PC-9 (cell line): ENCODE results near the gene ROR2.

Experiments
- EZH2 ChIP-seq: fragments of 200-600 bp; sonication (generic); IDR thresholded peaks from 2 replicates; pipeline ENCODE4 v1.8.0; 2017; ENCODE audit warnings: antibody characterized with exemption, low read depth
- TF ChIP-seq, protein P1 (sequence below): fragments of 200-600 bp; sonication (generic); conservative IDR thresholded peaks from 2 replicates; pipeline ENCODE4 v1.6.1; 2017; ENCODE audit warnings: mixed run types, antibody characterized with exemption, mild to moderate bottlenecking, moderate library complexity

DNA sequence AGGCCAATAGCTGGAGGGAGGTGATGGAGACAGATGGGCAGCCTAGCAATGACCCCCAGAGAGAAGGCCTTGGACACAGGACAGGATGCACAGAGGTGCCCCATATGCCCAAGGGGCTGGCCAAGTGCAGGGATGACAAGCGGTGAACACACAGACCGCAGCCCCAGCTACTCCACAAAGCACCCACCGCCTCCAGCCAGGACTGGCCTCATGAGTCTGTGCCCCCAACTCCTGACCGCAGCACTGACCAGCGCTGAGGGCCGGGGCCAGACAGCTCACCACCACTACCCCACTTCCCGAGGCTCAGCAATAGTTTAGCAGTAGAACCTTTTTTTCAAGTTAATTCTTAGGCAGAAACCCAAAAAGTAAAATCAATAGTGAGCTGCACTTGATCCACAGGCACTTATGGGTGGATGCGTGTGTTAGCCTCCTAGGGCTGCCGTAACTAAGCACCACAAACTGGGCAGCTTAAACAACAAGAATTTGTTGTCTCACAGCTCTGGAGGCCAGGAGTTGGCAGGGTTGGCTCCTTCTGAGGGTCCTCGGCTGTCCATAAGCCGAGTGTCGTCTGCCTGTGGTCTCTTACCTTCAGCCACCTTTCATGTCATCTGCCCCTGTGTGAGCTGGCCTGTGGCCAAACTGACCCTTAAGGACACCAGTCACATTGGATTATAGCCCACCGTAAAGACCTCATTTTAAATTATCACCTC is 14.1 kb downstream of the ROR2 start:
- TF ChIP-seq, protein P1, sequence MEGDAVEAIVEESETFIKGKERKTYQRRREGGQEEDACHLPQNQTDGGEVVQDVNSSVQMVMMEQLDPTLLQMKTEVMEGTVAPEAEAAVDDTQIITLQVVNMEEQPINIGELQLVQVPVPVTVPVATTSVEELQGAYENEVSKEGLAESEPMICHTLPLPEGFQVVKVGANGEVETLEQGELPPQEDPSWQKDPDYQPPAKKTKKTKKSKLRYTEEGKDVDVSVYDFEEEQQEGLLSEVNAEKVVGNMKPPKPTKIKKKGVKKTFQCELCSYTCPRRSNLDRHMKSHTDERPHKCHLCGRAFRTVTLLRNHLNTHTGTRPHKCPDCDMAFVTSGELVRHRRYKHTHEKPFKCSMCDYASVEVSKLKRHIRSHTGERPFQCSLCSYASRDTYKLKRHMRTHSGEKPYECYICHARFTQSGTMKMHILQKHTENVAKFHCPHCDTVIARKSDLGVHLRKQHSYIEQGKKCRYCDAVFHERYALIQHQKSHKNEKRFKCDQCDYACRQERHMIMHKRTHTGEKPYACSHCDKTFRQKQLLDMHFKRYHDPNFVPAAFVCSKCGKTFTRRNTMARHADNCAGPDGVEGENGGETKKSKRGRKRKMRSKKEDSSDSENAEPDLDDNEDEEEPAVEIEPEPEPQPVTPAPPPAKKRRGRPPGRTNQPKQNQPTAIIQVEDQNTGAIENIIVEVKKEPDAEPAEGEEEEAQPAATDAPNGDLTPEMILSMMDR = no peak
- no peak for TF ChIP-seq EZH2
